H9 (cell line): Measurements from ENCODE around the gene CPLX1. TPM values are rescaled to one million over a fixed set of nuclear protein-coding genes. Genes with fewer than 3 reads are reported as not detected.

Experiments
- DNase-seq: peaks from one replicate; pipeline ENCODE4 v3.0.0-alpha.2; 2017
- H2AFZ ChIP-seq: one replicate; pipeline ENCODE4 v1.6.1; 2013; ENCODE audit warnings: mild to moderate bottlenecking, low read length, control low read depth, moderate library complexity
- H2AK5ac ChIP-seq: 2 replicates; pipeline ENCODE4 v1.6.1; 2013; ENCODE audit warnings: low read length, control low read depth, mixed read lengths; ENCODE audit not compliant: insufficient read length
- H2BK120ac ChIP-seq: one replicate; pipeline ENCODE4 v1.6.1; 2013; ENCODE audit warnings: low read depth, mild to moderate bottlenecking, low read length, control low read depth, inconsistent platforms; ENCODE audit not compliant: poor library complexity, severe bottlenecking
- H2BK12ac ChIP-seq: 2 replicates; pipeline ENCODE4 v1.6.1; 2013; ENCODE audit warnings: low read length, control low read depth, mixed read lengths, low read depth; ENCODE audit not compliant: insufficient read length
- H2BK15ac ChIP-seq: 2 replicates; pipeline ENCODE4 v1.6.1; 2013; ENCODE audit warnings: low read depth, low read length, control low read depth
- H2BK20ac ChIP-seq: one replicate; pipeline ENCODE4 v1.6.1; 2013; ENCODE audit warnings: low read depth, mild to moderate bottlenecking, low read length, control low read depth, inconsistent platforms; ENCODE audit not compliant: poor library complexity, severe bottlenecking
- H2BK5ac ChIP-seq: 2 replicates; pipeline ENCODE4 v1.6.1; 2013; ENCODE audit warnings: low read length, control low read depth, mixed read lengths; ENCODE audit not compliant: insufficient read length
- H3K14ac ChIP-seq: 2 replicates; pipeline ENCODE4 v1.6.1; 2013; ENCODE audit warnings: low read length, control low read depth; ENCODE audit not compliant: insufficient read depth
- H3K18ac ChIP-seq: 2 replicates; pipeline ENCODE4 v1.6.1; 2013; ENCODE audit warnings: low read depth, mild to moderate bottlenecking, mixed read lengths, low read length, control low read depth; ENCODE audit not compliant: insufficient read length
- H3K23ac ChIP-seq: 2 replicates; pipeline ENCODE4 v1.6.1; 2013; ENCODE audit warnings: low read length, control low read depth, mixed read lengths, low read depth; ENCODE audit not compliant: insufficient read length
- H3K23me2 ChIP-seq: 2 replicates; pipeline ENCODE4 v1.6.1; 2013; ENCODE audit warnings: low read depth, mild to moderate bottlenecking, mixed read lengths, low read length, control low read depth; ENCODE audit not compliant: insufficient read length, poor library complexity, severe bottlenecking
- H3K27ac ChIP-seq: 2 replicates; pipeline ENCODE4 v1.5.1; 2013; ENCODE audit warnings: low read length, control low read depth, mixed read lengths, low read depth; ENCODE audit not compliant: insufficient read length
- H3K27me3 ChIP-seq: 2 replicates; pipeline ENCODE4 v1.6.1; 2013; ENCODE audit warnings: low read length, control low read depth, inconsistent platforms; ENCODE audit not compliant: insufficient read depth
- H3K4ac ChIP-seq: 2 replicates; pipeline ENCODE4 v1.6.1; 2013; ENCODE audit warnings: low read depth, mild to moderate bottlenecking, control low read depth, inconsistent platforms, low read length, moderate library complexity
- H3K4me1 ChIP-seq: 2 replicates; pipeline ENCODE4 v1.6.1; 2013; ENCODE audit warnings: low read length, control low read depth, inconsistent platforms; ENCODE audit not compliant: insufficient read depth
- H3K4me2 ChIP-seq: 2 replicates; pipeline ENCODE4 v1.6.1; 2013; ENCODE audit warnings: low read length, control low read depth, mixed read lengths; ENCODE audit not compliant: insufficient read length, insufficient read depth
- H3K56ac ChIP-seq: 2 replicates; pipeline ENCODE4 v1.6.1; 2013; ENCODE audit warnings: low read depth, mild to moderate bottlenecking, mixed read lengths, low read length, control low read depth; ENCODE audit not compliant: insufficient read length
- H3K79me1 ChIP-seq: 2 replicates; pipeline ENCODE4 v1.6.1; 2013; ENCODE audit warnings: low read depth, mild to moderate bottlenecking, moderate library complexity, low read length, control low read depth, inconsistent platforms; ENCODE audit not compliant: insufficient read depth, poor library complexity, severe bottlenecking
- H3K79me2 ChIP-seq: 2 replicates; pipeline ENCODE4 v1.6.1; 2013; ENCODE audit warnings: low read length, control low read depth, inconsistent platforms; ENCODE audit not compliant: insufficient read depth
- H3K9ac ChIP-seq: 2 replicates; pipeline ENCODE4 v1.6.1; 2013; ENCODE audit warnings: low read length, control low read depth, mixed read lengths; ENCODE audit not compliant: insufficient read length; ENCODE audit errors: extremely low read depth
- H3K9me3 ChIP-seq: one replicate; pipeline ENCODE4 v1.6.1; 2013; ENCODE audit warnings: low read depth, low read length, inconsistent platforms; ENCODE audit not compliant: control insufficient read depth
- H3T11ph ChIP-seq: one replicate; pipeline ENCODE4 v1.6.1; 2013; ENCODE audit warnings: mild to moderate bottlenecking, low read length, control low read depth, inconsistent platforms
- H4K20me1 ChIP-seq: one replicate; pipeline ENCODE4 v1.6.1; 2013; ENCODE audit not compliant: control insufficient read depth, insufficient read length, insufficient read depth
- H4K5ac ChIP-seq: 2 replicates; pipeline ENCODE4 v1.6.1; 2013; ENCODE audit warnings: low read depth, mild to moderate bottlenecking, mixed read lengths, low read length, control low read depth; ENCODE audit not compliant: insufficient read length
- H4K8ac ChIP-seq: replicated peaks from 2 replicates; pipeline ENCODE4 v1.6.1; 2013; ENCODE audit warnings: low read length, control low read depth, mixed read lengths, low read depth; ENCODE audit not compliant: insufficient read length
- H4K91ac ChIP-seq: 2 replicates; pipeline ENCODE4 v1.6.1; 2013; ENCODE audit warnings: low read depth, mild to moderate bottlenecking, moderate library complexity, mixed read lengths, low read length, control low read depth; ENCODE audit not compliant: insufficient read length
- H3K27ac Mint-ChIP-seq, 3 experiments: 2 replicates in 2 of 3; 3 replicates in 1 of 3; pipeline ENCODE4 v1.8.0; 2020 to 2021; ENCODE audit warnings: mixed read lengths in 3 of 3, mild to moderate bottlenecking in 1 of 3, moderate library complexity in 1 of 3
- H3K27me3 Mint-ChIP-seq: 2 replicates; pipeline ENCODE4 v1.8.0; 2021; ENCODE audit warnings: low read depth, mild to moderate bottlenecking, moderate library complexity, mixed read lengths
- H3K36me3 Mint-ChIP-seq, 3 experiments: 2 replicates in 2 of 3; 3 replicates in 1 of 3; pipeline ENCODE4 v1.8.0; 2020 to 2021; ENCODE audit warnings: low read depth in 3 of 3, mixed read lengths in 3 of 3; ENCODE audit not compliant: insufficient read depth in 1 of 3
- H3K4me1 Mint-ChIP-seq, 2 experiments: 2 replicates each; pipeline ENCODE4 v1.8.0; 2020; ENCODE audit warnings: mixed read lengths in 2 of 2
- H3K4me3 Mint-ChIP-seq, 2 experiments: 2 replicates in 1 of 2; 3 replicates in 1 of 2; pipeline ENCODE4 v1.8.0; 2020 to 2021; ENCODE audit warnings: mild to moderate bottlenecking in 2 of 2, mixed read lengths in 2 of 2, moderate library complexity in 1 of 2
- H3K9me3 Mint-ChIP-seq, 2 experiments: 2 replicates in 1 of 2; 3 replicates in 1 of 2; pipeline ENCODE4 v1.8.0; 2020; ENCODE audit warnings: mild to moderate bottlenecking in 2 of 2, mixed read lengths in 2 of 2, moderate library complexity in 1 of 2
- CTCF ChIP-seq: fragments of 200-600 bp; sonication (generic); conservative IDR thresholded peaks from 3 replicates; pipeline ENCODE4 v1.8.0; 2021; ENCODE audit warnings: antibody characterized with exemption, mild to moderate bottlenecking
- WGBS: extraction: QIAGEN DNeasy Blood & Tissue Kit; methylation state at CpG from one replicate; pipeline ENCODE4 v1.1.7; 2013; ENCODE audit warnings: missing lambda C conversion rate, low lambda C conversion rate, mixed read lengths; ENCODE audit not compliant: insufficient read length; ENCODE audit errors: extremely low coverage; 5-methylcytosine and 5-hydroxymethylcytosine counted together
- total RNA-seq: library from RNA; stranded (reverse); gene quantifications from 2 replicates; pipeline ENCODE4 v1.2.1, GENCODE V29; 2021

The CPLX1 gene
- total RNA-seq, 1 experiment from 2014 or later, result 0.90 TPM

DNA sequence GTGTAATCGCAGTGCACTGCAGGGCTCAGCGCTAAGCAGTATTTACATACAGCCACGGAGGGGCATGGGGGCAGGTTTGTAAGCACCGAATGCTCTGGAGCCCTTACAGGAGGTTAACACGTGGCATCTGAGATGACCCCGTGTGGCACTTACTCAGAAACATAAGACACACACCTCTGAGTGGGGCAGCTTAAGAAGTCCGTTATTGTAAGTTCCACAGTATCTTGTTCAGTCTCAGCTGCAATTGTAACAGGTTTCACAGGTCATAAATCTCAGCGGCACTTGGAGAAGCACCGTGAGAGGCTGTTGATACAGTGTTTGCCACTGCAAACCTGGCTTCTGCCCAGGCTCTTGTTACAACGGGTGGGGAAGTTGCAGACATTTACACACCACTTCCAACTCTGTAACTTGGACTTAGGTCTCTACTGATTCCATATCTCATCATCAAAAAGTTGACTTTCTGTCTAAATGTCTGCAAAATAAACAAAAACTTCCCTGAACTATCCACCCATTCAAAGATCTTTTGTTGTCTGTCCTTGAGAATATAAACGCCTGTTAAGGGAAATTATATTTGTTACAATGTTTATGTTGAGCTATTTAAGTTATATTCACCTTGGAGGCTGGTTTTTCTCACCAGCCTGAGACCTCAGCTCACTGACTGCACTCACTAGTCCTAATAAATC is 10.3 kb downstream of the CPLX1 start:
- Mint-ChIP-seq H3K36me3 (no peaks in the 10 kb centered on the region), H3K9me3 (peaks cover 0 to 2% of the 10 kb centered on the region in 2 experiments; a peak in 1 of 5 replicates), H3K27me3 (peaks cover 100% of the 10 kb centered on the region), H3K27ac (no peak overlapping the region), H3K4me1 (no peaks in the 10 kb centered on the region), H3K4me3 (no peak overlapping the region)
- H3K27me3 ChIP-seq, result peaks cover 36% of the 10 kb centered on the region
- H3K56ac ChIP-seq, result no peak overlapping the region
- H3T11ph ChIP-seq, result no peak overlapping the region
- H2BK120ac ChIP-seq, result no peak overlapping the region
- H3K79me1 ChIP-seq, result no peaks in the 10 kb centered on the region
- H2BK20ac ChIP-seq, result no peak overlapping the region
- no peaks in the 10 kb centered on the region for H3K79me2 ChIP-seq
- H3K18ac ChIP-seq, result no peak overlapping the region
- H2AFZ ChIP-seq, result no peak overlapping the region
- H2BK15ac ChIP-seq, result no peak overlapping the region
- no peak overlapping the region for H2BK5ac ChIP-seq
- H3K4ac ChIP-seq, result no peak overlapping the region
- no peak overlapping the region for H2BK12ac ChIP-seq
- H3K27ac ChIP-seq, result no peak overlapping the region
- H3K4me1 ChIP-seq, result no peaks in the 10 kb centered on the region
- no peak for TF ChIP-seq CTCF
- H2AK5ac ChIP-seq, result no peak overlapping the region
- no peak overlapping the region for H4K91ac ChIP-seq
- no peak overlapping the region for H3K23ac ChIP-seq
- no peak overlapping the region for H4K5ac ChIP-seq
- WGBS, result no CpG with 5 or more reads among the region's 11 CpGs
- H3K23me2 ChIP-seq, result no peaks in the 10 kb centered on the region
- H4K8ac ChIP-seq, result no peak overlapping the region
- H3K9ac ChIP-seq, result no peak overlapping the region
- no peak overlapping the region for H3K14ac ChIP-seq
- H3K9me3 ChIP-seq, result no peaks in the 10 kb centered on the region
- no peaks in the 10 kb centered on the region for H4K20me1 ChIP-seq
- no peak overlapping the region for H3K4me2 ChIP-seq
- no peak for DNase-seq
